RWPE2 (cell line): ENCODE data around the gene LYRM1.

Experiments used
- ATAC-seq: fragments of 200-7000 bp; cut with Tn5 transposase; 3 replicates; pipeline ENCODE4 v1.9.1; 2021; ENCODE audit warnings: low read depth
- DNase-seq: peaks from one replicate; pipeline ENCODE4 v3.0.0-alpha.2; 2020; ENCODE audit warnings: low spot score
- H3K27ac ChIP-seq: fragments of 450-650 bp; 2 replicates; pipeline ENCODE4 v1.5.1; 2017; ENCODE audit warnings: mild to moderate bottlenecking; ENCODE audit not compliant: poor library complexity, severe bottlenecking
- H3K27me3 ChIP-seq: fragments of 250-450 bp; sonication (Bioruptor Pico); 2 replicates; pipeline ENCODE4 v1.5.1; 2021; ENCODE audit warnings: mild to moderate bottlenecking, moderate library complexity; ENCODE audit not compliant: insufficient read depth, poor library complexity, severe bottlenecking
- H3K36me3 ChIP-seq: fragments of 250-450 bp; sonication (Bioruptor Pico); 2 replicates; pipeline ENCODE4 v1.5.1; 2020; ENCODE audit warnings: low read depth, mild to moderate bottlenecking, moderate library complexity
- H3K4me1 ChIP-seq: fragments of 250-450 bp; sonication (Bioruptor Pico); 2 replicates; pipeline ENCODE4 v1.5.1; 2021; ENCODE audit warnings: mild to moderate bottlenecking, moderate library complexity; ENCODE audit not compliant: insufficient read depth, poor library complexity, severe bottlenecking
- H3K4me3 ChIP-seq: fragments of 250-450 bp; sonication (Bioruptor Pico); 2 replicates; pipeline ENCODE4 v1.5.1; 2021; ENCODE audit warnings: mild to moderate bottlenecking, moderate library complexity; ENCODE audit not compliant: severe bottlenecking
- H3K9me3 ChIP-seq: fragments of 250-450 bp; sonication (Bioruptor Pico); 2 replicates; pipeline ENCODE4 v1.5.1; 2021; ENCODE audit warnings: mild to moderate bottlenecking, moderate library complexity; ENCODE audit not compliant: severe bottlenecking
- TF ChIP-seq, protein P1 (sequence below): fragments of 450-650 bp; IDR thresholded peaks from one replicate; pipeline ENCODE4 v1.5.1; 2017; ENCODE audit warnings: mild to moderate bottlenecking, moderate library complexity; ENCODE audit not compliant: poor library complexity, severe bottlenecking

The LYRM1 gene

DNA sequence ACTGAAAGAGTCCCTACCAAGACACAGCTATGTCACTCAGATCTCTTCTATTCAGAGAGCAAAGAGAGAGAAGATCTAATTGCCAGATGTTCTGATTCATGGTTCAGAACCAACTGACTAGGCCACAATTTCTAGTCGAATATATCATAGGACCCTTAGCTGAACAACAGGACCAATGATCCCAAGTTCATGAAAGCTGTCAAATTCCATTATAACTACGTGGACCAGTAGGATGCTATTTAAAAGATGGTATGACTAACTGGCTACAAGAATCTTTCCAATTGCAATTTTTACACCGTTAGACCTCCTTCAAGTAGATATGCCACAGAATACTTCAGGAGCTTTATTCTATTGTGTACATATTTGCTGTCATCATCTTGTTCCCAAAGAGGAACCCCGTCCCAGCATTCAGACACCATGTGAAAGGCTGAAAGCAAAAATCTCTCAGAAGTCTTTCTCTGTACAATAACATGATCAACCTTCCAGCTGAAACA, 26.4 kb upstream of the LYRM1 start:
- ATAC-seq (peak; percentile 64; the same call in 2 of the 3 replicates), DNase-seq (no peak)
- H3K4me3 ChIP-seq, result no peak overlapping the region
- peak overlapping the region; percentile 80 for H3K27ac ChIP-seq
- H3K9me3 ChIP-seq, result no peaks in the 10 kb centered on the region
- no peaks in the 10 kb centered on the region for H3K27me3 ChIP-seq
- TF ChIP-seq, protein P1, sequence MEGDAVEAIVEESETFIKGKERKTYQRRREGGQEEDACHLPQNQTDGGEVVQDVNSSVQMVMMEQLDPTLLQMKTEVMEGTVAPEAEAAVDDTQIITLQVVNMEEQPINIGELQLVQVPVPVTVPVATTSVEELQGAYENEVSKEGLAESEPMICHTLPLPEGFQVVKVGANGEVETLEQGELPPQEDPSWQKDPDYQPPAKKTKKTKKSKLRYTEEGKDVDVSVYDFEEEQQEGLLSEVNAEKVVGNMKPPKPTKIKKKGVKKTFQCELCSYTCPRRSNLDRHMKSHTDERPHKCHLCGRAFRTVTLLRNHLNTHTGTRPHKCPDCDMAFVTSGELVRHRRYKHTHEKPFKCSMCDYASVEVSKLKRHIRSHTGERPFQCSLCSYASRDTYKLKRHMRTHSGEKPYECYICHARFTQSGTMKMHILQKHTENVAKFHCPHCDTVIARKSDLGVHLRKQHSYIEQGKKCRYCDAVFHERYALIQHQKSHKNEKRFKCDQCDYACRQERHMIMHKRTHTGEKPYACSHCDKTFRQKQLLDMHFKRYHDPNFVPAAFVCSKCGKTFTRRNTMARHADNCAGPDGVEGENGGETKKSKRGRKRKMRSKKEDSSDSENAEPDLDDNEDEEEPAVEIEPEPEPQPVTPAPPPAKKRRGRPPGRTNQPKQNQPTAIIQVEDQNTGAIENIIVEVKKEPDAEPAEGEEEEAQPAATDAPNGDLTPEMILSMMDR, result no peak
- no peaks in the 10 kb centered on the region for H3K36me3 ChIP-seq
- H3K4me1 ChIP-seq, result peaks cover 39% of the 10 kb centered on the region

DNA sequence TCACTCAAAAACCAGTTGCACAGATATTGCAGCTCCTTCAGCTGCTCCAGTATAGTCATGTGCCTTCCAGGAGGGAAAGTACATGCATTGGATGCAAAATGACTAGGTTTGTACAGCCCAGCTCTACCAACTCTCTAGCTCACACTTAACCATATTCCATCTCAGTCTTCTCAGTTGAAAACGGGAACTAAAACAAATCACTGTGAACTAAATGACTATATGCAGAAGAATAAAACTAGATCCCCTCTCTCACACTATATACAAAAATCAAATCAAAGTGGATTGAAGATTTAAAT, 25.3 kb upstream of the LYRM1 start:
- Histone ChIP-seq H3K27ac (peak overlapping the region; percentile 80), H3K9me3 (no peaks in the 10 kb centered on the region), H3K27me3 (no peaks in the 10 kb centered on the region), H3K36me3 (no peaks in the 10 kb centered on the region), H3K4me3 (no peak overlapping the region), H3K4me1 (peaks cover 39% of the 10 kb centered on the region)
- DNase-seq (no peak), ATAC-seq (no peak)
- TF ChIP-seq, protein P1, result no peak

DNA sequence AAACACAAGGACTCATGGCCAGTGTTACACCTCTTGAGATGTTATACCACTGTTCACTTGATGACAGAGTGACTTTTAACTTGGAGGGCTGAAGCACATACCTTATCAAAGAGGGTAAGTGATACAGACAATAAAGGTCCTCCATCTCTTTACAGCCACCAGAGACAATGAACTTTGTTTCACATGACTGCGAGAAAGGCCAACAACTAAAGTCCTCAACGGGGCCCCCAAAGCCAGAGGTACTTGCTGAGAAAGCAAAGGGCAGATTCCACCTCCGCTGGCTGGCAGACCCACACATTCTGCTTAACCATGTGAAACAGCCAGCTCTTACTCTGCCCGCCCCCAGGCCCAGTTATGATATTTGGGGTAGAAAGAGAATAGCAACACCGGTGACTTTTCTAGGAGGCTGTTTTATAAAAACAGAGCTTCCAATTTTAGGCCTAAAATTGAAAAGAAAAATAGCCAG, 21.9 kb upstream of the LYRM1 start:
- ATAC-seq (no peak), DNase-seq (no peak)
- TF ChIP-seq, protein P1, result no peak
- H3K4me1 ChIP-seq, result peaks cover 35% of the 10 kb centered on the region
- H3K27ac ChIP-seq, result peak overlapping the region; percentile 71
- no peaks in the 10 kb centered on the region for H3K9me3 ChIP-seq
- H3K36me3 ChIP-seq, result no peaks in the 10 kb centered on the region
- no peak overlapping the region for H3K4me3 ChIP-seq
- no peaks in the 10 kb centered on the region for H3K27me3 ChIP-seq

DNA sequence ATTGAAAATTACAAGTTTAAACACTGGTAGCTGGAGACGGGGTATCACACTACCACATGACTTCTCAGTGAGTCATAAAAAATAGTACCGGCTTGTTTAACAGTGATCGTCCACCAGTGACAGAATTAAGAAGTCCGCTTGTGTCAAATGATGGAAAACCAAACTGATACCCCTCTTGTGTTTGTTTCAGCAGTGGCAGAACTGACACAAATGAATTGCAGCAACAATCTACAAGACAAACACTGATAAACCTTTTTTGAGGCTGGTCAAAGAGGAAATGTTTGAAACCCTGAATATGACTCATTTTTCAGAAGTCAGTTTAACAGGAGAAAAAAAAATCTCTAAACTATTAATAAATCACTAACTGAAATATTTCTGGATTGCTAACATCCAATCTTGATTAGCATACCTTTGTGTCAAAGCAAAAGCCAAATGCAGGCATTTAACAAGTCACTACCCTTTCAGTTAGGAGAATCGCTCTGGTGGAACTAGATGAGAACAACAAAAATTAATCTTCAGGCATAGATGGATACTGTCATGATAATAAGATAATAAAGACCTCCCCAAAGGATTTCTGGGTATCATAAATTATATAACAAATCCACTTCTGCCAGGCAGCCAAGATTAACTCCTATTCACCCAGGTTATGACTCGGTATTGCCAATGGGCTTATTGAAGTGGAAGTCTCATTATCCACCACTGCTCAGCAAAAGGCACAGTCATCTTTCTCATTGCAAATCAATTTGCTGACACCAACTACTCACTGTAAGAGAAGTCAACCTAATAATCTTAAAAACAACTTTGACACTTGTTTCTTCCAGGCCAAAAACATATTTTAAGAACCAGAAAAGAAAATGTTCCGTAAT, 21.2 kb upstream of the LYRM1 start:
- Histone ChIP-seq H3K4me1 (peaks cover 30% of the 10 kb centered on the region), H3K9me3 (no peaks in the 10 kb centered on the region), H3K27ac (peak overlapping the region; percentile 71), H3K36me3 (no peaks in the 10 kb centered on the region), H3K27me3 (no peaks in the 10 kb centered on the region), H3K4me3 (no peak overlapping the region)
- TF ChIP-seq, protein P1, result no peak
- ATAC-seq (peak; percentile 75), DNase-seq (no peak)
